Common myeloid progenitor, CD34-positive (primary cell): ENCODE data around the gene MBD3L2B.
"Not testable (repeated sequence)": the region's sequence is repeated elsewhere in the genome, so short reads cannot be mapped to it uniquely, and the experiment has no call there.

ENCODE experiments used
- CTCF ChIA-PET: fragments of 350-600 bp; sonication (Branson Sonifier 250); formaldehyde crosslinking; loops from one replicate; lab custom pipeline; 2021; ENCODE audit warnings: antibody characterized with exemption; lab: Charles Lee
- POLR2A ChIA-PET: fragments of 350-600 bp; sonication (Branson Sonifier 250); formaldehyde crosslinking; loops from one replicate; lab custom pipeline; 2021; ENCODE audit warnings: antibody characterized with exemption; lab: Charles Lee
- DNase-seq, 3 donors: peaks; one replicate each; pipeline versions ENCODE4 v3.0.0 to v3.0.0-alpha.2; 2013
- H3K27ac ChIP-seq, 2 experiments: 1 replicate in 1 of 2; 2 replicates in 1 of 2; pipeline ENCODE4 v1.7.0; 2013; ENCODE audit warnings: inconsistent platforms in 2 of 2, low read length in 2 of 2, mild to moderate bottlenecking in 2 of 2, low read depth in 1 of 2, moderate library complexity in 1 of 2; ENCODE audit not compliant: severe bottlenecking in 2 of 2, insufficient read depth in 1 of 2, poor library complexity in 1 of 2
- H3K27me3 ChIP-seq, 5 experiments: replicated peaks in 2 of 5; 1 replicate in 3 of 5; 2 replicates in 2 of 5; pipeline versions ENCODE4 v1.6.1 to v1.7.0; 2013; ENCODE audit warnings: low read length in 4 of 5, mild to moderate bottlenecking in 2 of 5, moderate library complexity in 2 of 5, inconsistent platforms in 1 of 5; ENCODE audit not compliant: insufficient read depth in 5 of 5, control insufficient read depth in 4 of 5
- H3K36me3 ChIP-seq, 4 experiments: 1 replicate in 2 of 4; 2 replicates in 2 of 4; pipeline versions ENCODE4 v1.6.1 to v1.7.0; 2013; ENCODE audit warnings: low read length in 3 of 4, control low read depth in 1 of 4, mild to moderate bottlenecking in 1 of 4; ENCODE audit not compliant: control insufficient read depth in 4 of 4, insufficient read depth in 4 of 4
- H3K4me1 ChIP-seq, 4 experiments: 1 replicate in 3 of 4; 2 replicates in 1 of 4; pipeline versions ENCODE4 v1.6.1 to v1.7.1; 2013; ENCODE audit warnings: low read length in 3 of 4, mild to moderate bottlenecking in 3 of 4, control low read depth in 1 of 4, inconsistent platforms in 1 of 4, moderate library complexity in 1 of 4; ENCODE audit not compliant: control insufficient read depth in 4 of 4, insufficient read depth in 4 of 4; ENCODE audit errors: control extremely low read depth in 1 of 4
- H3K4me3 ChIP-seq, 7 experiments: 1 replicate in 4 of 7; 2 replicates in 3 of 7; pipeline versions ENCODE4 v1.5.1 to v1.7.0; 2013; ENCODE audit warnings: mild to moderate bottlenecking in 7 of 7, low read length in 6 of 7, moderate library complexity in 6 of 7, inconsistent platforms in 2 of 7, low read depth in 2 of 7, control low read depth in 1 of 7; ENCODE audit not compliant: insufficient read depth in 4 of 7, control insufficient read depth in 1 of 7; ENCODE audit errors: extremely low read depth in 1 of 7
- H3K9me3 ChIP-seq, 5 experiments: 1 replicate in 4 of 5; 2 replicates in 1 of 5; pipeline versions ENCODE4 v1.6.1 to v1.7.1; 2013; ENCODE audit warnings: low read length in 4 of 5, mild to moderate bottlenecking in 2 of 5, inconsistent platforms in 1 of 5, low read depth in 1 of 5, moderate library complexity in 1 of 5; ENCODE audit not compliant: control insufficient read depth in 4 of 5, insufficient read depth in 2 of 5; ENCODE audit errors: control extremely low read depth in 1 of 5
- WGBS: methylation state at CpG from one replicate; pipeline ENCODE4 v1.1.5; 2013; ENCODE audit not compliant: insufficient coverage; 5-methylcytosine and 5-hydroxymethylcytosine counted together

MBD3L2B gene

GRCh38 chr19:7052896-7053295 is 31.7 kb upstream of the MBD3L2B start:
- H3K36me3 ChIP-seq, H3K9me3 ChIP-seq, H3K27me3 ChIP-seq, H3K27ac ChIP-seq, H3K4me1 ChIP-seq, POLR2A ChIA-PET, CTCF ChIA-PET, H3K4me3 ChIP-seq: not testable (repeated sequence)
- no CpG with 5 or more reads among the region's 7 CpGs for WGBS
- peak in 1 of 3 donors; percentile 26 for DNase-seq

- H3K27ac ChIP-seq, H3K27me3 ChIP-seq, CTCF ChIA-PET, H3K4me1 ChIP-seq, H3K36me3 ChIP-seq, H3K4me3 ChIP-seq, DNase-seq, POLR2A ChIA-PET, H3K9me3 ChIP-seq: not testable (repeated sequence)
- WGBS, result no CpG with 5 or more reads among the region's 5 CpGs
Measured at GRCh38 chr19:7051421-7051820, 30.2 kb upstream of the MBD3L2B start.

- DNase-seq, H3K9me3 ChIP-seq, H3K36me3 ChIP-seq, H3K4me3 ChIP-seq, H3K27me3 ChIP-seq, H3K27ac ChIP-seq, POLR2A ChIA-PET, H3K4me1 ChIP-seq, CTCF ChIA-PET: not testable (repeated sequence)
- no CpG with 5 or more reads among the region's 7 CpGs for WGBS
Measured at GRCh38 chr19:7049021-7049420, 27.8 kb upstream of the MBD3L2B start, which contains the start of gene MBD3L2. MBD3L2 (plus strand) TSS chr19:7049321; CDS start chr19:7049374, 53 bp downstream.

- H3K27me3 ChIP-seq, H3K36me3 ChIP-seq, H3K4me3 ChIP-seq, H3K27ac ChIP-seq, POLR2A ChIA-PET, H3K4me1 ChIP-seq, DNase-seq, H3K9me3 ChIP-seq, CTCF ChIA-PET: not testable (repeated sequence)
- no CpG with 5 or more reads among the region's 2 CpGs for WGBS
Measured at GRCh38 chr19:7041563-7041962, 20.3 kb upstream of the MBD3L2B start.

- H3K9me3 ChIP-seq, H3K27ac ChIP-seq, CTCF ChIA-PET, H3K27me3 ChIP-seq, H3K4me3 ChIP-seq, DNase-seq, H3K36me3 ChIP-seq, POLR2A ChIA-PET, H3K4me1 ChIP-seq: not testable (repeated sequence)
- no CpG with 5 or more reads among the region's 9 CpGs for WGBS
Measured at GRCh38 chr19:7040079-7040478, 18.8 kb upstream of the MBD3L2B start, which contains the start of gene MBD3L4. MBD3L4 (minus strand) TSS chr19:7040179; CDS start chr19:7040144, 35 bp downstream.

- DNase-seq, CTCF ChIA-PET, H3K4me1 ChIP-seq, H3K4me3 ChIP-seq, H3K27ac ChIP-seq, H3K9me3 ChIP-seq, H3K27me3 ChIP-seq, H3K36me3 ChIP-seq, POLR2A ChIA-PET: not testable (repeated sequence)
- WGBS, result no CpG with 5 or more reads among the region's 9 CpGs
Measured at GRCh38 chr19:7030278-7030677, 9.0 kb upstream of the MBD3L2B start, which contains the start of gene MBD3L5. MBD3L5 (plus strand) TSS chr19:7030578; CDS start chr19:7030612, 34 bp downstream.

GRCh38 chr19:7028790-7029189 is 7.6 kb upstream of the MBD3L2B start:
- DNase-seq, H3K4me1 ChIP-seq, CTCF ChIA-PET, POLR2A ChIA-PET, H3K4me3 ChIP-seq, H3K36me3 ChIP-seq, H3K27ac ChIP-seq, H3K9me3 ChIP-seq, H3K27me3 ChIP-seq: not testable (repeated sequence)
- WGBS, result no CpG with 5 or more reads among the region's 1 CpG
